ENCODE data around the gene CIC. TPM values are rescaled to one million over a fixed set of nuclear protein-coding genes. Genes with fewer than 3 reads are reported as not detected.
"Not testable (repeated sequence)": the region's sequence is repeated elsewhere in the genome, so short reads cannot be mapped to it uniquely, and the experiment has no call there.

Gene CIC
- total RNA-seq, 4 donors from 2014 or later = 25.1 to 54.9 (median 27.9) TPM

DNA sequence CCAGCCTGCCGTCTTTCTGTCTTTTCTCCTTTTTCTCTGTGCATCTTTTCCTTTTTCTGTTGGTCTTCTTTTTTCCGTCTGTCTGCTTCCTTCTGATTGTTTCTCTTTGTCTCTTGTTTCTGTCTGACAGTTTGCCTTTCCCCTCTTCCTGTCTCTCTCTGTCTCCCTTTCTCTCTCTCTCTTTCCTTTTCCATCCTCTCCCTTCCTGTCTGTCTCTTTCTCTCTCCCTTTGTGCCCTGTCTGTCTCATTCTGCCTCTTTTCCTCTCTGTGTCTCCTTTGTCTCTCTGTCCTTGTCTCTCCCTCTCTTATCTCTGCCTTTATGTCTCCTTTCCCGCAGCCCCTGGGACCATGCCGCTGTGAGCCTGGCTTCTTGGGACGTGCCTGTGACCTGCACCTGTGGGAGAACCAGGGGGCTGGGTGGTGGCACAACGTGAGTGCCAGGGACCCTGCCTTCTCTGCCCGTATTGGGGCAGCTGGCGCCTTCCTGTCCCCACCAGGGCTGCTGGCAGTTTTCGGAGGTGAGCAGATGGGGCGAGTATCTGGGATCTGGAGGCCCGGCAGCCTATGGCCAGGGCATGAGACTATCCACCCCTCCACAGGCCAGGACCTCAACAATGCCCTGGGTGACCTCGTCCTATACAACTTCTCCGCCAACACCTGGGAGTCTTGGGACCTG lies 65.8 kb downstream of the CIC start:
- no peak for DNase-seq
- no peak for TF ChIP-seq POLR2A (IDR thresholded peaks at IDR 0.05)
- TF ChIP-seq, protein P1, sequence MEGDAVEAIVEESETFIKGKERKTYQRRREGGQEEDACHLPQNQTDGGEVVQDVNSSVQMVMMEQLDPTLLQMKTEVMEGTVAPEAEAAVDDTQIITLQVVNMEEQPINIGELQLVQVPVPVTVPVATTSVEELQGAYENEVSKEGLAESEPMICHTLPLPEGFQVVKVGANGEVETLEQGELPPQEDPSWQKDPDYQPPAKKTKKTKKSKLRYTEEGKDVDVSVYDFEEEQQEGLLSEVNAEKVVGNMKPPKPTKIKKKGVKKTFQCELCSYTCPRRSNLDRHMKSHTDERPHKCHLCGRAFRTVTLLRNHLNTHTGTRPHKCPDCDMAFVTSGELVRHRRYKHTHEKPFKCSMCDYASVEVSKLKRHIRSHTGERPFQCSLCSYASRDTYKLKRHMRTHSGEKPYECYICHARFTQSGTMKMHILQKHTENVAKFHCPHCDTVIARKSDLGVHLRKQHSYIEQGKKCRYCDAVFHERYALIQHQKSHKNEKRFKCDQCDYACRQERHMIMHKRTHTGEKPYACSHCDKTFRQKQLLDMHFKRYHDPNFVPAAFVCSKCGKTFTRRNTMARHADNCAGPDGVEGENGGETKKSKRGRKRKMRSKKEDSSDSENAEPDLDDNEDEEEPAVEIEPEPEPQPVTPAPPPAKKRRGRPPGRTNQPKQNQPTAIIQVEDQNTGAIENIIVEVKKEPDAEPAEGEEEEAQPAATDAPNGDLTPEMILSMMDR (IDR thresholded peaks at IDR 0.05) = no peak

DNA sequence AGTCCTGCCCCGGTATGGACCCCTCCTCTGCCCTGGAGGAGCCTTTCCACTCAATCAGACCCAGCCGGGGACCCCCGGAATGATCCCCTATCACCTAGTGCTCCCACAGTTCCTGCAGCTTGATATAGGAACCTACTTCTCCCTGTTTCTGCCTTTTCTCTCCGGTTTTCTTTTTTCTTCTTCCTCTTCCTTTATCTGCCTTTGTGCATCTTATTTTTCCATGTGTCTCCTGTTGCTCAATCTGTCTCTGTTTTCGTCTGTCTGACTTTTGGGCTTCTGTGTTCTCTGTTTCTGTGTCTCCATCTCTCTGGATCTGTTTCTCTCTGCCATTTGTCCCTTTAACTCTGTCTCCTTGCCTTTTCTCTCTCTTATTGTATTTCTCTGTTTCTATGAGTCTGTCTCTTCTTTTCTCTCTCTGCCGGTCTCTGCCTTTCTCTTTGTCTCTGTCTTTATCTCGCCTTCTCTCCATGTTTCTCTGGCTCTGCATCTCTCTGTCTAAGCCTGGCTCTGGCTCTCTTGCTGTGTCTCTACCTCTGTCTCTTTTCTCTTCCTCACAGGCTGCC lies 66.4 kb downstream of the CIC start:
- no peak overlapping the region for H3K27ac ChIP-seq
- H3K4me3 ChIP-seq = no peak overlapping the region
- H3K4me1 ChIP-seq = peaks cover 0 to 1% (median 0%) of the 10 kb centered on the region in 3 donors
- H3K27me3 ChIP-seq = no peaks in the 10 kb centered on the region
- H3K36me3 ChIP-seq = peaks cover 0 to 66% (median 0%) of the 10 kb centered on the region in 3 donors
- TF ChIP-seq POLR2A (IDR thresholded peaks at IDR 0.05) = no peak
- no peaks in the 10 kb centered on the region for H3K9me3 ChIP-seq
- WGBS, 2 donors = 85 to 87% methylated on average over 6 to 7 of the region's 7 CpGs
- no peak for DNase-seq
- intact Hi-C loops (cut with DNase I) = no loop called here

More for the DNA sequence above, 65.8 kb downstream of the CIC start:
- intact Hi-C loops (cut with DNase I) = no loop called here
- Histone ChIP-seq H3K9me3 (no peaks in the 10 kb centered on the region), H3K27ac (no peak overlapping the region), H3K36me3 (peaks cover 0 to 60% (median 0%) of the 10 kb centered on the region in 3 donors), H3K27me3 (no peaks in the 10 kb centered on the region), H3K4me3 (no peak overlapping the region), H3K4me1 (peaks cover 0 to 3% (median 0%) of the 10 kb centered on the region in 3 donors)
- whole genome bisulfite sequencing, 2 donors = 82 to 88% methylated on average over 6 to 9 of the region's 13 CpGs

- no peaks in the 10 kb centered on the region for H3K9me3 ChIP-seq
- H3K4me1 ChIP-seq = no peaks in the 10 kb centered on the region
- no peak overlapping the region for H3K4me3 ChIP-seq
- H3K27me3 ChIP-seq = no peaks in the 10 kb centered on the region
- H3K27ac ChIP-seq = no peak overlapping the region
- no peak for TF ChIP-seq POLR2A (IDR thresholded peaks at IDR 0.05)
- TF ChIP-seq, protein P1 (IDR thresholded peaks at IDR 0.05) = no peak
- DNase-seq = no peak
- H3K36me3 ChIP-seq = peaks cover 0 to 68% (median 0%) of the 10 kb centered on the region in 3 donors
- WGBS, 2 donors = 92 to 98% methylated on average over 3 to 6 of the region's 19 CpGs
- intact Hi-C loops (cut with DNase I) = no loop called here
Measured at GRCh38 chr19:42335971-42336370, 66.9 kb downstream of the CIC start.

GRCh38 chr19:42339126-42339860 lies 70.2 kb downstream of the CIC start:
- 81 to 90% methylated on average over 7 of the region's 7 CpGs for WGBS, 2 donors
- H3K9me3 ChIP-seq; H3K4me3 ChIP-seq; H3K27me3 ChIP-seq; intact Hi-C loops (cut with DNase I); DNase-seq; H3K4me1 ChIP-seq; H3K27ac ChIP-seq: not testable (repeated sequence)
- H3K36me3 ChIP-seq = peaks cover 0 to 87% (median 0%) of the 10 kb centered on the region in 3 donors

- H3K9me3 ChIP-seq; H3K4me1 ChIP-seq; H3K27ac ChIP-seq; H3K4me3 ChIP-seq; DNase-seq; H3K27me3 ChIP-seq; intact Hi-C loops (cut with DNase I): not testable (repeated sequence)
- H3K36me3 ChIP-seq = peaks cover 0 to 87% (median 0%) of the 10 kb centered on the region in 3 donors
- WGBS, 2 donors = 94 to 96% methylated on average over 4 of the region's 4 CpGs
Measured at GRCh38 chr19:42339922-42340321, 70.9 kb downstream of the CIC start.

DNA sequence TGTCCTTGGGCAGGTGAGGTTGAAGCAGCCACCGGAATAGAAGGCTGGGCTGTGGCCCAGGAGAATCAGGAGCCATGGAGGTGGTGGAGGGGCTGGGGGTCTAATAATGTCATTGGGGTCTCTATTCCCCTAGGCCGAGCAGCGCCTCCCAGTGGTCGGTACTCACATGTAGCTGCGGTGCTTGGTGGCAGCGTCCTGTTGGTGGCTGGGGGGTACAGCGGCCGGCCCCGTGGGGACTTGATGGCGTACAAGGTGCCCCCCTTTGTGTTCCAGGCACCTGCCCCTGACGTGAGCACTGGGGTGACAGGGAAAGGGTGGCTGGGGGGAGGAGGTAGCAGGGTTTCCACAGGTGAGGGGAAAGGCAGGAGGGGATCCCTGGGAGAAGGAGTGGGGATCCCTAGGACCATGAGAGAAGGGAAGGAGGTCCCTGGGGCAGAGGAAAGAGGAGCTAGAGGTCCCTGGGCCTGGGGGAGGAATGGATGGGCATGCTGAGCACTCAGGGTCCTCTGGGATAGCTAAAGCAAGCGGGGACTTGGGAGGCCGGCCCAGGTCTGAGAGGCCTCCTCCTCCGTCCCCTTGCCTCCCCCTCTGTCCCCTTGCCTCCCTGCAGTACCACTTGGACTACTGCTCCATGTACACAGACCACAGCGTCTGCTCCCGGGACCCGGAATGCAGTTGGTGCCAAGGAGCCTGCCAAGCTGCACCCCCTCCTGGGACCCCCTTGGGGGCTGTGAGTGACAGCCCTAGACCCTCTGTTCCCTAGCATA lies 74.5 kb downstream of the CIC start:
- no peaks in the 10 kb centered on the region for H3K9me3 ChIP-seq
- TF ChIP-seq, protein P1 (IDR thresholded peaks at IDR 0.05) = no peak
- TF ChIP-seq POLR2A (IDR thresholded peaks at IDR 0.05) = no peak
- peaks cover 0 to 74% (median 0%) of the 10 kb centered on the region in 3 donors for H3K36me3 ChIP-seq
- H3K4me3 ChIP-seq = no peak overlapping the region
- DNase-seq = no peak
- no peaks in the 10 kb centered on the region for H3K27me3 ChIP-seq
- intact Hi-C loops (cut with DNase I) = no loop called here
- WGBS, 2 donors = 89 to 91% methylated on average over 9 of the region's 17 CpGs
- H3K27ac ChIP-seq = no peak overlapping the region
- H3K4me1 ChIP-seq = peaks cover 0 to 16% (median 0%) of the 10 kb centered on the region in 3 donors

Measured in esophagus squamous epithelium (tissue), 5 donors.